H1 (cell line): ENCODE results near the gene CASQ2. TPM values are rescaled to one million over a fixed set of nuclear protein-coding genes. Genes with fewer than 3 reads are reported as not detected.

ENCODE experiments used
- CTCF ChIA-PET: fragments of 300-600 bp; sonication (Branson Sonifier 250); formaldehyde crosslinking; loops from one replicate; lab custom pipeline; 2021; ENCODE audit not compliant: partially characterized antibody; lab: Charles Lee
- POLR2A ChIA-PET: fragments of 300-600 bp; sonication (Branson Sonifier 250); formaldehyde crosslinking; loops from one replicate; lab custom pipeline; 2021; ENCODE audit warnings: inconsistent platforms; ENCODE audit not compliant: partially characterized antibody; lab: Charles Lee
- DNase-seq, 2 experiments: peaks; one replicate each; pipeline versions ENCODE4 v3.0.0 to v3.0.0-alpha.2; 2010 to 2022; ENCODE audit warnings: low spot score in 2 of 2, low read depth in 1 of 2, mixed read lengths in 1 of 2
- FAIRE-seq: peaks from 2 replicates; lab custom pipeline; 2011; peaks lifted over from hg19 to GRCh38; lab: Jason Lieb, UNC
- H2AFZ ChIP-seq: 2 replicates; pipeline ENCODE4 v1.8.1; 2012; ENCODE audit warnings: low read length, inconsistent platforms
- H2AK5ac ChIP-seq: 2 replicates; pipeline ENCODE4 v1.6.1; 2013; ENCODE audit warnings: low read depth, low read length
- H2BK120ac ChIP-seq: replicated peaks from 2 replicates; pipeline ENCODE3; 2013; ENCODE audit warnings: low read depth, low read length, inconsistent platforms
- H2BK12ac ChIP-seq: 2 replicates; pipeline ENCODE4 v1.6.1; 2013; ENCODE audit warnings: low read depth, low read length
- H2BK15ac ChIP-seq: 2 replicates; pipeline ENCODE4 v1.6.1; 2013; ENCODE audit warnings: low read length
- H2BK20ac ChIP-seq: 2 replicates; pipeline ENCODE4 v1.6.1; 2013; ENCODE audit warnings: low read length
- H2BK5ac ChIP-seq: 2 replicates; pipeline ENCODE4 v1.6.1; 2013; ENCODE audit warnings: low read depth, low read length
- H3K14ac ChIP-seq: 2 replicates; pipeline ENCODE4 v1.6.1; 2013; ENCODE audit warnings: inconsistent platforms; ENCODE audit not compliant: insufficient read length
- H3K18ac ChIP-seq: 2 replicates; pipeline ENCODE4 v1.6.1; 2013; ENCODE audit warnings: low read length; ENCODE audit errors: extremely low read depth
- H3K23ac ChIP-seq: 2 replicates; pipeline ENCODE4 v1.6.1; 2013; ENCODE audit warnings: inconsistent platforms; ENCODE audit not compliant: insufficient read length
- H3K23me2 ChIP-seq: 2 replicates; pipeline ENCODE4 v1.6.1; 2013; ENCODE audit warnings: low read depth, low read length
- H3K27ac ChIP-seq: 2 replicates; pipeline ENCODE4 v1.6.1; 2011; ENCODE audit warnings: low read depth, low read length, inconsistent platforms
- H3K27me3 ChIP-seq, 4 experiments: replicated peaks in 1 of 4; 1 replicate in 1 of 4; 2 replicates in 3 of 4; pipeline versions ENCODE4 v1.6.1 to v1.8.1; 2011 to 2013; ENCODE audit warnings: low read length in 3 of 4, mild to moderate bottlenecking in 3 of 4, inconsistent platforms in 2 of 4, mixed read lengths in 2 of 4, moderate library complexity in 1 of 4; ENCODE audit not compliant: control insufficient read depth in 3 of 4, insufficient read depth in 3 of 4; ENCODE audit errors: extremely low read depth in 1 of 4
- H3K36me3 ChIP-seq, 4 experiments: 2 replicates each; pipeline versions ENCODE4 v1.6.1 to v1.8.1; 2011 to 2013; ENCODE audit warnings: mild to moderate bottlenecking in 4 of 4, low read length in 3 of 4, moderate library complexity in 2 of 4, control low read depth in 1 of 4, inconsistent platforms in 1 of 4; ENCODE audit not compliant: insufficient read depth in 4 of 4, control insufficient read depth in 2 of 4
- H3K4ac ChIP-seq: replicated peaks from 2 replicates; pipeline ENCODE3; 2013; ENCODE audit warnings: low read length, low read depth, mixed read lengths, inconsistent platforms; ENCODE audit not compliant: insufficient read length
- H3K4me1 ChIP-seq, 4 experiments: replicated peaks in 1 of 4; 1 replicate in 1 of 4; 2 replicates in 3 of 4; pipeline versions ENCODE4 v1.6.1 to v1.8.1; 2011 to 2013; ENCODE audit warnings: low read length in 3 of 4, inconsistent platforms in 2 of 4, mixed read lengths in 1 of 4; ENCODE audit not compliant: insufficient read depth in 4 of 4, control insufficient read depth in 3 of 4
- H3K4me2 ChIP-seq, 2 experiments: 2 replicates each; pipeline versions ENCODE4 v1.6.1 to v1.8.1; 2011 to 2013; ENCODE audit warnings: low read depth in 2 of 2, low read length in 2 of 2, control low read depth in 1 of 2, inconsistent platforms in 1 of 2, mild to moderate bottlenecking in 1 of 2; ENCODE audit not compliant: insufficient read depth in 1 of 2
- H3K4me3 ChIP-seq, 4 experiments: fragments of 200-600, 300-600 bp in 1 of 4; sonication (generic), shearing (Covaris generic), sonication (Bioruptor Twin) in 1 of 4; 2 replicates each; pipeline versions ENCODE4 v1.5.1 to v1.8.1; 2011 to 2016; ENCODE audit warnings: low read length in 4 of 4, low read depth in 3 of 4, control low read depth in 2 of 4, inconsistent platforms in 2 of 4, mild to moderate bottlenecking in 2 of 4, mixed read lengths in 1 of 4, moderate library complexity in 1 of 4; ENCODE audit not compliant: insufficient read depth in 2 of 4; ENCODE audit errors: extremely low read depth in 1 of 4
- H3K56ac ChIP-seq: replicated peaks from 2 replicates; pipeline ENCODE3; 2013; ENCODE audit warnings: low read depth, mild to moderate bottlenecking, mixed read lengths, low read length, inconsistent platforms; ENCODE audit not compliant: insufficient read length
- H3K79me1 ChIP-seq: 2 replicates; pipeline ENCODE4 v1.6.1; 2013; ENCODE audit warnings: low read depth, low read length, control low read depth
- H3K79me2 ChIP-seq, 2 experiments: 2 replicates each; pipeline versions ENCODE4 v1.6.1 to v1.8.1; 2012 to 2013; ENCODE audit warnings: low read length in 2 of 2, mild to moderate bottlenecking in 2 of 2, inconsistent platforms in 1 of 2; ENCODE audit not compliant: insufficient read depth in 2 of 2, control insufficient read depth in 1 of 2
- H3K9ac ChIP-seq, 4 experiments: replicated peaks in 1 of 4; 1 replicate in 1 of 4; 2 replicates in 3 of 4; pipeline versions ENCODE4 v1.6.1 to v1.8.1; 2011 to 2013; ENCODE audit warnings: low read depth in 3 of 4, low read length in 3 of 4, control low read depth in 2 of 4, mild to moderate bottlenecking in 2 of 4, moderate library complexity in 2 of 4, inconsistent platforms in 1 of 4; ENCODE audit errors: extremely low read depth in 1 of 4
- H3K9me3 ChIP-seq, 2 experiments: 2 replicates each; pipeline versions ENCODE4 v1.6.1 to v1.8.1; 2012 to 2013; ENCODE audit warnings: mild to moderate bottlenecking in 2 of 2, moderate library complexity in 2 of 2, control low read depth in 1 of 2, inconsistent platforms in 1 of 2, low read depth in 1 of 2, low read length in 1 of 2, mixed read lengths in 1 of 2; ENCODE audit not compliant: insufficient read depth in 2 of 2
- H4K20me1 ChIP-seq, 2 experiments: replicated peaks in 1 of 2; 2 replicates each; pipeline versions ENCODE3 to v1.8.1; 2011 to 2013; ENCODE audit warnings: inconsistent platforms in 2 of 2, low read length in 2 of 2, mild to moderate bottlenecking in 1 of 2; ENCODE audit not compliant: insufficient read depth in 2 of 2, control insufficient read depth in 1 of 2
- H4K5ac ChIP-seq: 2 replicates; pipeline ENCODE4 v1.6.1; 2013; ENCODE audit warnings: low read length, low read depth, mixed read lengths, inconsistent platforms; ENCODE audit not compliant: insufficient read length
- H4K8ac ChIP-seq: 2 replicates; pipeline ENCODE4 v1.8.0; 2013; ENCODE audit warnings: mild to moderate bottlenecking, moderate library complexity, low read length, inconsistent platforms; ENCODE audit not compliant: insufficient read depth; ENCODE audit errors: extremely low read depth
- H4K91ac ChIP-seq: replicated peaks from 2 replicates; pipeline ENCODE3; 2013; ENCODE audit warnings: low read length, mixed read lengths, inconsistent platforms; ENCODE audit not compliant: insufficient read length
- CBX8 ChIP-seq: fragments of 300-800, 300-1000 bp; sonication (generic); IDR thresholded peaks from 2 replicates; pipeline ENCODE4 v1.7.1; 2016; ENCODE audit warnings: low read depth, low read length, borderline replicate concordance
- CHD1 ChIP-seq: IDR thresholded peaks from 2 replicates; pipeline ENCODE4 v1.6.1; 2012; ENCODE audit warnings: low read depth, low read length, improper control_type of control experiment
- GTF2F1 ChIP-seq: IDR thresholded peaks from 2 replicates; pipeline ENCODE4 v1.6.1; 2012; ENCODE audit warnings: low read depth, low read length, improper control_type of control experiment, borderline replicate concordance
- KDM4A ChIP-seq: IDR thresholded peaks from one replicate; pipeline ENCODE4 v1.7.1; 2012; ENCODE audit warnings: low read depth, mild to moderate bottlenecking, moderate library complexity, low read length, inconsistent platforms; ENCODE audit not compliant: severe bottlenecking
- KDM5A ChIP-seq: fragments of 200-600 bp; IDR thresholded peaks from 2 replicates; pipeline ENCODE4 v1.7.1; 2012; ENCODE audit warnings: mild to moderate bottlenecking, low read length, inconsistent platforms, mixed read lengths
- NRF1 ChIP-seq: IDR thresholded peaks from 2 replicates; pipeline ENCODE4 v1.6.1; 2011; ENCODE audit warnings: mild to moderate bottlenecking, low read depth, low read length, improper control_type of control experiment
- PHF8 ChIP-seq: fragments of 200-600 bp; sonication (generic); conservative IDR thresholded peaks from 2 replicates; pipeline ENCODE4 v1.7.1; 2012; ENCODE audit warnings: low read depth, mild to moderate bottlenecking, inconsistent platforms, low read length, moderate library complexity
- SP2 ChIP-seq: IDR thresholded peaks from 2 replicates; pipeline ENCODE4 v1.6.1; 2012; ENCODE audit warnings: mild to moderate bottlenecking, low read length, inconsistent platforms
- TBP ChIP-seq: IDR thresholded peaks from 2 replicates; pipeline ENCODE4 v1.6.1; 2011; ENCODE audit warnings: low read depth, low read length, improper control_type of control experiment
- TEAD4 ChIP-seq: IDR thresholded peaks from 2 replicates; pipeline ENCODE4 v1.6.1; 2012; ENCODE audit warnings: low read depth, low read length, inconsistent platforms, mixed read lengths
- polyA plus RNA-seq, 7 experiments: library from polyadenylated mRNA; depleted of rRNA in 3 of 7; stranded (reverse) in 5 of 7; unstranded in 2 of 7; fragments of >200 nt in 5 of 7; fragments of 200-250 nt in 2 of 7; gene quantifications; 1 replicate in 5 of 7; 2 replicates in 1 of 7; 4 replicates in 1 of 7; pipeline versions ENCODE4 v1.2.1 to v1.2.3, GENCODE V29; 2011 to 2013; ENCODE audit warnings: missing spikeins in 2 of 7, mixed read lengths in 2 of 7
- total RNA-seq: library from RNA; stranded (reverse); fragmentation: NEBNext Ultra II Directional; extraction: Animal tissue kit (Norgen Biotek cat#: 25700); gene quantifications from 2 replicates; pipeline ENCODE4 v1.2.1, GENCODE V29; 2021
- TF ChIP-seq, protein P1 (sequence below), 3 experiments: IDR thresholded peaks; 1 replicate in 2 of 3; 2 replicates in 1 of 3; pipeline versions ENCODE4 v1.5.1 to v1.6.1; 2011; ENCODE audit warnings: low read length in 3 of 3, mild to moderate bottlenecking in 3 of 3, inconsistent platforms in 2 of 3, low read depth in 1 of 3, moderate library complexity in 1 of 3; ENCODE audit not compliant: insufficient read depth in 1 of 3; ENCODE audit errors: control extremely low read depth in 1 of 3
- TF ChIP-seq, protein P2 (sequence below): IDR thresholded peaks from 2 replicates; pipeline ENCODE4 v1.6.1; 2012; ENCODE audit warnings: inconsistent platforms

The CASQ2 gene
- total and polyA plus RNA-seq, 2 of the 8 experiments (the other 6 are each of a cell fraction or from before 2014, with no cell fraction given) = not detected

DNA sequence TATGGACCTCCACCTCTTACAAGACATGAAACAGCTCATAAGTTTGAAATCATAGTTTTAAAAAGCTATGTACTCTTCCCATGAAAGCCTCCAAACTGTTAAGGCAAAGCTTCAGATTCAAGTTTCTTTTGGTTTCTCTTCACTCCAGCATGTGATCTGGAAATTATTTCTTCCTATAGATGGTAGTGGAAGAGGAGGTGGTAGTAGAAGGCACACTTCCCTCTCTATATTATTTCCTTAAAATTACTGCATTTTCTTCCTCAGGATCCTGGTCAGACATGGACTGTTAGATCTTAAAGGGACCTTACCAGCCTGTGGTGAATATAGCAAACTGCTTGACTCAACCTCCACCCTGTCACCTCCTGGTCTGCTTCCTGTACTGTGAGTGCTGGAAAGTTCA, 40.6 kb upstream of the CASQ2 start:
- H4K91ac ChIP-seq = no peak overlapping the region
- H3K23me2 ChIP-seq = no peaks in the 10 kb centered on the region
- H3K56ac ChIP-seq = no peak overlapping the region
- no peak overlapping the region for H3K23ac ChIP-seq
- H3K9me3 ChIP-seq = no peaks in the 10 kb centered on the region; a peak in 2 of 4 replicates
- H4K5ac ChIP-seq = no peak overlapping the region
- H4K8ac ChIP-seq = no peak overlapping the region
- no peaks in the 10 kb centered on the region for H4K20me1 ChIP-seq
- no peak overlapping the region for H2AK5ac ChIP-seq
- H3K18ac ChIP-seq = no peak overlapping the region
- H3K79me1 ChIP-seq = no peaks in the 10 kb centered on the region
- H3K4me1 ChIP-seq = peaks cover 0 to 6% (median under 1%) of the 10 kb centered on the region in 4 experiments; a peak in 1 of 7 replicates
- no peak overlapping the region for H2BK20ac ChIP-seq
- H3K79me2 ChIP-seq = no peaks in the 10 kb centered on the region
- no peak for FAIRE-seq
- CTCF ChIA-PET = interaction anchor here (0.7 to 4.0 kb wide), 10 partner anchors 17 to 253 kb away, joined by 3 to 27 read pairs (median 4); no protein-coding TSS in a partner anchor
- no peak overlapping the region for H3K14ac ChIP-seq
- H3K27ac ChIP-seq = no peak overlapping the region
- no peak overlapping the region for H2BK12ac ChIP-seq
- H3K27me3 ChIP-seq = no peaks in the 10 kb centered on the region
- no peak overlapping the region for H2BK15ac ChIP-seq
- POLR2A ChIA-PET = no interaction called here
- no peak overlapping the region for H2BK120ac ChIP-seq
- H3K4ac ChIP-seq = no peak overlapping the region
- H3K9ac ChIP-seq = no peak overlapping the region
- no peak overlapping the region for H3K4me2 ChIP-seq
- no peak for TF ChIP-seq CHD1
- no peak for TF ChIP-seq SP2
- TF ChIP-seq KDM5A = no peak
- TF ChIP-seq GTF2F1 = no peak
- TF ChIP-seq, protein P1, sequence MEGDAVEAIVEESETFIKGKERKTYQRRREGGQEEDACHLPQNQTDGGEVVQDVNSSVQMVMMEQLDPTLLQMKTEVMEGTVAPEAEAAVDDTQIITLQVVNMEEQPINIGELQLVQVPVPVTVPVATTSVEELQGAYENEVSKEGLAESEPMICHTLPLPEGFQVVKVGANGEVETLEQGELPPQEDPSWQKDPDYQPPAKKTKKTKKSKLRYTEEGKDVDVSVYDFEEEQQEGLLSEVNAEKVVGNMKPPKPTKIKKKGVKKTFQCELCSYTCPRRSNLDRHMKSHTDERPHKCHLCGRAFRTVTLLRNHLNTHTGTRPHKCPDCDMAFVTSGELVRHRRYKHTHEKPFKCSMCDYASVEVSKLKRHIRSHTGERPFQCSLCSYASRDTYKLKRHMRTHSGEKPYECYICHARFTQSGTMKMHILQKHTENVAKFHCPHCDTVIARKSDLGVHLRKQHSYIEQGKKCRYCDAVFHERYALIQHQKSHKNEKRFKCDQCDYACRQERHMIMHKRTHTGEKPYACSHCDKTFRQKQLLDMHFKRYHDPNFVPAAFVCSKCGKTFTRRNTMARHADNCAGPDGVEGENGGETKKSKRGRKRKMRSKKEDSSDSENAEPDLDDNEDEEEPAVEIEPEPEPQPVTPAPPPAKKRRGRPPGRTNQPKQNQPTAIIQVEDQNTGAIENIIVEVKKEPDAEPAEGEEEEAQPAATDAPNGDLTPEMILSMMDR (IDR thresholded peaks at IDR 0.05; ENCODE audit: control extremely low read depth in 1 of 3, insufficient read depth in 1 of 3, low read depth in 1 of 3, low read length in 3 of 3) = no peak
- TF ChIP-seq KDM4A = no peak
- TF ChIP-seq, protein P2, sequence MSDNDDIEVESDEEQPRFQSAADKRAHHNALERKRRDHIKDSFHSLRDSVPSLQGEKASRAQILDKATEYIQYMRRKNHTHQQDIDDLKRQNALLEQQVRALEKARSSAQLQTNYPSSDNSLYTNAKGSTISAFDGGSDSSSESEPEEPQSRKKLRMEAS = no peak
- no peak for TF ChIP-seq TBP
- no peak for TF ChIP-seq CBX8
- TF ChIP-seq NRF1 = no peak
- no peak for TF ChIP-seq PHF8
- no peak for TF ChIP-seq TEAD4
- no peak for DNase-seq
- no peak overlapping the region for H2BK5ac ChIP-seq
- no peaks in the 10 kb centered on the region for H3K36me3 ChIP-seq
- no peak overlapping the region for H3K4me3 ChIP-seq
- 0 out of 2 replicates have a peak overlapping the region, but pooled peaks have one; percentile 56 for H2AFZ ChIP-seq
